Nephron progenitor cell (in vitro differentiated cells): Measurements from ENCODE around the gene PHF5A.

ENCODE experiments used
- DNase-seq: peaks from one replicate; pipeline ENCODE4 v3.0.0; 2021
- H3K27ac Mint-ChIP-seq: 2 replicates; pipeline ENCODE4 v1.8.0; 2021; ENCODE audit warnings: mild to moderate bottlenecking, moderate library complexity, mixed read lengths
- H3K27me3 Mint-ChIP-seq: 2 replicates; pipeline ENCODE4 v1.8.0; 2021; ENCODE audit warnings: mild to moderate bottlenecking, low read depth, mixed read lengths; ENCODE audit not compliant: poor library complexity
- H3K36me3 Mint-ChIP-seq: 2 replicates; pipeline ENCODE4 v1.8.0; 2021; ENCODE audit warnings: low read depth, mixed read lengths
- H3K4me1 Mint-ChIP-seq: 2 replicates; pipeline ENCODE4 v1.8.0; 2021; ENCODE audit warnings: mixed read lengths
- H3K4me3 Mint-ChIP-seq: 2 replicates; pipeline ENCODE4 v1.8.0; 2021; ENCODE audit warnings: mild to moderate bottlenecking, moderate library complexity, mixed read lengths
- H3K9me3 Mint-ChIP-seq: 2 replicates; pipeline ENCODE4 v1.8.0; 2021; ENCODE audit warnings: mild to moderate bottlenecking, moderate library complexity, mixed read lengths
- CTCF ChIP-seq: fragments of 200-600 bp; sonication (generic); IDR thresholded peaks from 2 replicates; pipeline ENCODE4 v1.5.0; 2021; ENCODE audit warnings: antibody characterized with exemption

Gene PHF5A

GRCh38 chr22:41482319-41482935, 13.9 kb upstream of the PHF5A start:
- DNase-seq, result no peak
- H3K4me1 Mint-ChIP-seq, result peaks cover 21% of the 10 kb centered on the region
- H3K27ac Mint-ChIP-seq, result peak overlapping the region; percentile 17
- no peak for TF ChIP-seq CTCF
- H3K9me3 Mint-ChIP-seq, result no peaks in the 10 kb centered on the region
- H3K27me3 Mint-ChIP-seq, result no peaks in the 10 kb centered on the region
- no peak overlapping the region for H3K4me3 Mint-ChIP-seq
- H3K36me3 Mint-ChIP-seq, result no peaks in the 10 kb centered on the region

- Mint-ChIP-seq H3K36me3 (no peaks in the 10 kb centered on the region), H3K4me1 (peaks cover 17% of the 10 kb centered on the region)
Observed at GRCh38 chr22:41481925-41482318, 13.4 kb upstream of the PHF5A start.

GRCh38 chr22:41481131-41481830, 12.8 kb upstream of the PHF5A start:
- Mint-ChIP-seq H3K27ac (no peak overlapping the region), H3K27me3 (no peaks in the 10 kb centered on the region), H3K9me3 (no peaks in the 10 kb centered on the region), H3K4me1 (peaks cover 14% of the 10 kb centered on the region), H3K36me3 (no peaks in the 10 kb centered on the region), H3K4me3 (no peak overlapping the region)
- TF ChIP-seq CTCF, result no peak
- no peak for DNase-seq

More at GRCh38 chr22:41481925-41482318, 13.4 kb upstream of the PHF5A start:
- TF ChIP-seq CTCF, result no peak
- Mint-ChIP-seq H3K27ac (no peak overlapping the region), H3K4me3 (no peak overlapping the region), H3K27me3 (no peaks in the 10 kb centered on the region), H3K9me3 (no peaks in the 10 kb centered on the region)
- DNase-seq, result no peak

GRCh38 chr22:41480397-41480735, 11.9 kb upstream of the PHF5A start:
- DNase-seq, result no peak
- H3K36me3 Mint-ChIP-seq, result no peaks in the 10 kb centered on the region
- no peak overlapping the region for H3K27ac Mint-ChIP-seq
- no peak overlapping the region for H3K4me3 Mint-ChIP-seq
- H3K27me3 Mint-ChIP-seq, result no peaks in the 10 kb centered on the region
- H3K4me1 Mint-ChIP-seq, result peaks cover 9% of the 10 kb centered on the region
- no peak for TF ChIP-seq CTCF
- no peaks in the 10 kb centered on the region for H3K9me3 Mint-ChIP-seq

GRCh38 chr22:41479671-41480396, 11.3 kb upstream of the PHF5A start:
- Mint-ChIP-seq H3K27ac (no peak overlapping the region), H3K36me3 (no peaks in the 10 kb centered on the region), H3K4me1 (peaks cover 9% of the 10 kb centered on the region)

More at GRCh38 chr22:41479671-41480396, 11.3 kb upstream of the PHF5A start:
- DNase-seq, result no peak
- Mint-ChIP-seq H3K27me3 (no peaks in the 10 kb centered on the region), H3K4me3 (no peak overlapping the region), H3K9me3 (no peaks in the 10 kb centered on the region)
- TF ChIP-seq CTCF, result no peak
